HG03565 (cell line): Measurements from ENCODE around the gene ELMOD3.
A peak's percentile ranks its signal among the peaks of the same experiment; 100 is the strongest.

Source experiments
- ATAC-seq: cut with Tn5 transposase; IDR thresholded peaks from one replicate; pipeline ENCODE4 v1.9.1; 2021; ENCODE audit warnings: mild to moderate bottlenecking, moderate library complexity; ENCODE audit not compliant: unreplicated experiment

The ELMOD3 gene

DNA sequence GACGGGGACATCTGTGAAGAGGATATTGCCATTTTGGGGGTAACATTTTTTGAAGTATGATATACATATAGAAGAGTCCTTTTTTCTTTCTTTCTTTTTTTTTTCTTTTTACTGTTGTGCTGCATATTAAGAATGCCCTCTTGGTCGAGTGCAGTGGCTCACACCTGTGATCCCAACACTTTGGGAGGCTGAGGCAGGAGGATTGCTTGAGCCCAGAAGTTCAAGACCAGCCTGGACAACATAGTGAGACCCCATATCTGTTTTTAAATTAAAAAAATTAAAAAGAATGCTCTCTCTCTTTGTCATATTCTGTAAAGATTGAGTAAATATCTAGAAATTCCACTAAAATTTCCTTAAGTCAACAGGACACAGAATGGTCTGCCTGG, 67.5 kb downstream of the ELMOD3 start:
- no peak for ATAC-seq

GRCh38 chr2:85423525-85423924, 69.0 kb downstream of the ELMOD3 start:
- ATAC-seq: no peak

DNA sequence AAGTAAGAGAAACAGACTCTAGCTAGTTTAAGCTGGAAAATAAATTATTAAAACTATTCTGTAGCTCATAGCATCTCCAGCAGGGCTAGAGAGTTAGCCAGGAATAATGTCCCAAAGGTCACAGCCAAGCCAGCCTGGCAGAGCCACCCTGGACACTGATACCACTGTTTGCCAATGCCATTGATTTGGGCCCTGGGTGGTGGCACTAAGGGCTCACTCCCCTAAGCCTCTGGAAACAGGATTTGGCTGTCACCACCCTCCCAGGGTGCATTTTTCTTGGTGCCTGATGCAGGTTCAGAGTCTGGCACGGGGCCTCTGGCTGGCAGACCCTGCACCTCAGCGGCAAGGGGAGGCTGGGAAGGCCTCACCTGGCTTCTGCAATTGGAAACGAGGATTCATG, 71.0 kb downstream of the ELMOD3 start:
- no peak for ATAC-seq

DNA sequence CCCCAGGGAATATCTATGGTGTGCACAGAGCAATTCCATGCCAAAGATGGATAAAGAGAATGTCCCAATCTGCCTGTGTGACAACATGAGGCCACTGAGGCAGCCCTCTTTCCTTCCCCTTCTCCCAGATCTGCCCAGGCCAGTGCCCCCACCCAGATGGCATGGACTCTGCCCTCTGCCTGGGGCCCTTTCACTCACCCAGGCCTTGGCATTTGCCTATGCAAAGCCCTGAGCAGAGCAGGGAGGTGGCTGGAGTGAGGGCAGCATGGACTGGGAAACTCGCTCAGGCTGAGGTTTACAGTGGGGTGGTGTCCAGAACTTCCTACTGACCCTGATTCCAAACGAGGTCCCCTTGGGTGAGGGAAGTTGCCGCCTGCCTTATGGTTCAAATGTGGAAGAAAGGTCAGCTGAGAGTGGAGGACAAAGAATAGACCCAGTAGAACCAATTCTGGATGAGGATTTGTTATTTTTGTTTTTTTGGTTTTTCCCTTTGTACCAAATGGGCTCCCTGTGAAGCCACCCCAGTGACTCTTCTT, 72.8 kb downstream of the ELMOD3 start:
- no peak for ATAC-seq

- ATAC-seq: no peak
These were observed 73.8 kb downstream of the ELMOD3 start for GRCh38 chr2:85428343-85428881.

- no peak for ATAC-seq
These were observed 74.8 kb downstream of the ELMOD3 start for GRCh38 chr2:85429213-85429923.

- no peak for ATAC-seq
These were observed 75.3 kb downstream of the ELMOD3 start for GRCh38 chr2:85429924-85430289.

- no peak for ATAC-seq
These were observed 76.4 kb downstream of the ELMOD3 start for GRCh38 chr2:85430752-85431569.

GRCh38 chr2:85431570-85432205, 77.1 kb downstream of the ELMOD3 start:
- no peak for ATAC-seq

- ATAC-seq: no peak
These were observed 79.0 kb downstream of the ELMOD3 start for GRCh38 chr2:85433511-85434089.

GRCh38 chr2:85434696-85435095, 80.1 kb downstream of the ELMOD3 start:
- no peak for ATAC-seq

DNA sequence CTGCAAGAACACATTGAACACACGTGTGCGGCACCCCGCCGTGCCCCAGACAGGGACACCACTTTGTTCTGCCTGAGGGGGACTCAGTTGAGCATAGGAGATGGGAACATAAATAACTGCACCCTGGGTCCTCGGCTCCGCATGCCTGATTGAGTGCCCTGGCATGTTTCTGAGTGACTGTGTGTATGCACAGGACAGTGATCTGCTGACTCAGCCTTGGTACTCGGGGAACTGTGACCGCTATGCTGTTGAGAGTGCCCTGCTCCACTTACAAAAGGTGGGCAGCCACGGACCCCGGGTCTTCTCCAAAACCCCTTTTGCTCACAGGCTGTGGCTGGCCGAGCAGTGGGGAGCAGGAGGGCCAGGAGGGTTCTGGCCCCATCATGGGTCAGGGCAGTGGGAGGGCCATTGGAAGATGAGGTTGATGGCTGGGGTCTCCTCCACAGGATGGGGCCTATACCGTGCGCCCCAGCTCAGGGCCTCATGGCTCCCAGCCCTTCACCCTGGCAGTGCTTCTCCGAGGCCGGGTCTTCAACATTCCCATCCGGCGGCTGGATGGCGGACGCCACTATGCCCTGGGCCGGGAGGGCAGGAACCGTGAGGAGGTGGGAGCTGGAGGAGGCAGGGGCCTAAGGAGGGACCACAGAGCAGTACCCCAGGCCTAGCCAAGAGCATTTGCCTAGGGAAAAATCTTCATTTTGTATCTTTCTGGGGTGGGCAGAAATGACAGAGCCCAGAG, 80.8 kb downstream of the ELMOD3 start:
- no peak for ATAC-seq

- no peak for ATAC-seq
These were observed 81.6 kb downstream of the ELMOD3 start for GRCh38 chr2:85435981-85436835.

GRCh38 chr2:85436836-85437487, 82.4 kb downstream of the ELMOD3 start:
- ATAC-seq: no peak

DNA sequence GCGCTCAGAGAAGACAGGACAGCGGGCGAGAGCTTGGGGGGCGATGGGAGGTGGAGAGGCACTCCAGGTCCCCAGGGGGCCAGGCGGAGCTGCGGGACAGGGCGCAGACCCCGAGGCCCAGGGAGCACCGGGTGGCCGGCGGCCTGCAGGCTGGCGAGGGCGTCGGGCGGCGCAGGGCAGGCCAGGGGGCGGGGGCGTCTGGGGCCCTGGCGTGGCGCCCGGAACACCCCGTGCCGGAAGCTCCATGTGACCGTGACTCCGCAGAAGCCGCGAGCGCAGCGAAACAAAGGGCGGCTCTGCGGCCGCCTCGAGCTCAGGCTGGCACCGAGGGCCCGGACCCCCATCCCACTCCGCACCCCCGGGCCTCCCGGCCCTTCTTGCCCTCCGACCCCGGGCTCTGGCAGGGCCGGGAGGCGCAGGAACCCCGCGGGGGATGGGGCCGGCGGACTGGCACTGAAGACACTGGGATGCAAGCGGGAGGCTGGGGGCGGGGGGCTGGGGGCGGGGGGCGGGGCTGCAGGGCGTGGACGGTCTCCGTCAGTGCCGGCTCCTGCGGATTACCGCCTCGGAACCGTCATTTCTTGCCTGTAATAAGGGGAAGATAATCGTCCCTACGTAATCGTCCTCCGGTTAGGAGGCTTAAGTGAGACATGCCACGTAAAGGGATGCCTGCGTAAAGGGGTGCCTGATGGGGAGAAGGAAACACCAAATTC, 83.1 kb downstream of the ELMOD3 start:
- peak; percentile 66 for ATAC-seq

GRCh38 chr2:85438201-85439024, 83.8 kb downstream of the ELMOD3 start:
- ATAC-seq: no peak

DNA sequence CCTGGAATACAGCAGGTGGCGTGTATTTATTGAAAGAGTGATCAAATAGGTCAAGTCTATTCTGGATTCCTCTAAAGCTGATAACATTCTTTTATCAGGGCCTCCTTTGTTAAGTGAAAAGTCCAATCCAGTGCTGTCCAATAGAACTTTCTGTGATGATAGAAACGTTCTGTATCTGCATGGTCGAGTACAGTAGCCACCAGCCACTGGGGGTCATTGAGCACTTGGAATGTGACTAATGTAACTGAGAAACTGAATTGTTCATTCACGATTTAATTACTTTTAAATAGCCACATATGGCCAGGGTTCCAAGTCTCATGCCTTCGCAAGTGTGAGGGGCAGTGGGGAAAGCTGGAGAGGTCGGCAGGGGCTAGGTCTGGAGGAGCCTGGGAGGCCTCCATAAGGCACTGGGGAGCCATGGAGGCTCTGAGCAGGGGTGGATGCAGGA, 84.5 kb downstream of the ELMOD3 start:
- ATAC-seq: no peak
